ENCODE measurements around the gene EEFSEC. TPM values are rescaled to one million over a fixed set of nuclear protein-coding genes. Genes with fewer than 3 reads are reported as not detected.

The EEFSEC gene
- total and polyA plus RNA-seq, 2 of the 4 experiments (the other 2 are of a cell fraction), result 4.5 to 9.3 TPM

- peaks cover 0 to 8% of the 10 kb centered on the region in 2 experiments; a peak in 2 of 4 replicates for H3K79me1 ChIP-seq (ENCODE audit: low read depth in 1 of 2, low read length in 2 of 2)
- H3K56ac ChIP-seq (ENCODE audit: extremely low read depth, insufficient read depth, low read length), result no peak overlapping the region
Measured at GRCh38 chr3:128203169-128203568, 49.9 kb downstream of the EEFSEC start.

More at GRCh38 chr3:128203169-128203568, 49.9 kb downstream of the EEFSEC start:
- no peaks in the 10 kb centered on the region for H3K9me3 ChIP-seq (ENCODE audit: control insufficient read depth, insufficient read depth, low read length)
- H3K4me3 ChIP-seq (ENCODE audit: insufficient read depth, low read depth, low read length), result no peak overlapping the region
- H3K4me1 ChIP-seq (ENCODE audit: control insufficient read depth, insufficient read depth, low read length), result no peaks in the 10 kb centered on the region
- H3K36me3 ChIP-seq (ENCODE audit: control insufficient read depth, insufficient read depth, low read length), result no peaks in the 10 kb centered on the region
- peak overlapping the region; percentile 23 for H2AK9ac ChIP-seq (replicated peaks; ENCODE audit: low read depth, low read length, poor library complexity)
- in situ Hi-C loops (cut with MboI; ENCODE audit: low sequenced_read_pairs), result no loop called here
- no peak overlapping the region for H4K5ac ChIP-seq (ENCODE audit: low read depth, low read length)
- intact Hi-C loops (cut with micrococcal nuclease), result no loop called here
- TF ChIP-seq CEBPB (IDR thresholded peaks at IDR 0.05; ENCODE audit: low read depth, low read length) (no peak), ELK1 (IDR thresholded peaks at IDR 0.05; ENCODE audit: borderline replicate concordance, low read depth, low read length) (no peak)
- no peak overlapping the region for H3K9ac ChIP-seq (ENCODE audit: low read depth, low read length)
- no peak overlapping the region for H4K91ac ChIP-seq (ENCODE audit: insufficient read depth, low read depth, low read length)
- H4K8ac ChIP-seq (ENCODE audit: low read depth in 2 of 2, low read length in 2 of 2), result no peak overlapping the region
- WGBS, 2 experiments (ENCODE audit: extremely low coverage in 2 of 2, insufficient read length in 1 of 2), result 100% methylated on average over 1 of the region's 3 CpGs; no CpG with 5 or more reads in 1 of the 2 experiments
- H3K14ac ChIP-seq (replicated peaks; ENCODE audit: low read depth, low read length), result no peak overlapping the region
- H2BK15ac ChIP-seq (ENCODE audit: low read depth, low read length), result no peak overlapping the region
- H2AK5ac ChIP-seq (ENCODE audit: low read depth, low read length), result no peak overlapping the region
- CTCF ChIA-PET, result no interaction called here
- H2BK20ac ChIP-seq (ENCODE audit: low read depth, low read length), result no peak overlapping the region
- DNase-seq (no peak), ATAC-seq (ENCODE audit: low read depth) (no peak)
- no TSS peak for BruUV-seq (replicated peaks)
- H3K4me2 ChIP-seq (ENCODE audit: low read depth, low read length), result no peak overlapping the region
- no peak overlapping the region for H2BK120ac ChIP-seq (ENCODE audit: low read depth, low read length)
- POLR2A ChIA-PET (ENCODE audit: unreplicated experiment), result no interaction called here
- no peak overlapping the region for H3K18ac ChIP-seq (ENCODE audit: low read depth, low read length)
- no peak overlapping the region for H3K27ac ChIP-seq (ENCODE audit: insufficient read depth, low read length)
- no peaks in the 10 kb centered on the region; the same call in 1 of the 2 replicates for H3K27me3 ChIP-seq (ENCODE audit: control insufficient read depth, insufficient read depth, low read length)
- H3K4ac ChIP-seq (ENCODE audit: low read depth, low read length), result no peak overlapping the region
- H4K20me1 ChIP-seq (ENCODE audit: insufficient read depth, low read length), result no peaks in the 10 kb centered on the region
- H2BK5ac ChIP-seq (ENCODE audit: low read depth, low read length, poor library complexity, severe bottlenecking), result no peak overlapping the region
- 0 out of 2 replicates have a peak, but pooled peaks cover 4% of the 10 kb centered on the region for H3K9me1 ChIP-seq (ENCODE audit: insufficient read depth, low read length)
- dilution Hi-C loops (cut with HindIII; ENCODE audit: low sequenced_read_pairs, unreplicated experiment), result no loop called here
- no peak overlapping the region for H2AFZ ChIP-seq (replicated peaks; ENCODE audit: low read length, poor library complexity)
- no peak overlapping the region for H3K23ac ChIP-seq (ENCODE audit: low read depth, low read length)
